ENCODE data around the gene TRIM65.

TRIM65 gene

DNA sequence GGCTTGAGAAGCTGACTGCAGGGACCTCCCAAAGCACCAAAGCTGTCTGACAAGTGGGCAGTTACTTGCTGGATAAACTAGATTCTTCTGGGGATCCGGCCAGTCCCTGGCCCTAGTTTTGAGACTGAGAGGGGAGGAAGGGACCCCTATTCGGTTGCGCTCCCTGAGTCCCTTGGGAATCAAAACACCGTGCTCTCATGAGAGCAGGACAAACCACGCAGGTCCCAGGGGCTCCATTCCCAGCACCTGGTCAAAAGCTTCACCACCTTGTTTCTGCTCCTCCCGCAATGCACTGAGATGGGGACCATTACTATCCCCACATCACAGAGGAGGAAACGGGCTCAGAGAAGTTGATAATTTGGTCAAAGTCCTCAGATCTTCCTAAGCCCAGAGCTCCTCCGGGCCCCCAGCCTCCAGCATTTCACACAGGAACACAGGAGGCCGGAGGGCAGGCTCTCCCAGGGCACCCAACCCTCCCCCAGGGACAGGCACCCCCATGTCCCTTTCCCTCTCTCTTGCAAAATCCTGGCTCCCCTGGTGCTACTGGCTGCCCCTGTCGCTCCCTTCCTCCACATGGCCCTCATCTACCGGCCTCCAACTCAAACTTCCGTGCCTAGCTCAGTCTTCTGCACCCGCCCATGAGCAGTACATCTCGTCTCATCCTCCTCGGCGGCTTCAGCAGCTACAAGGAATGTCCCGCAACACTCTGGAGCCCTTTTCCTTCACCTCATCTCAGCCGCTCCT lies 3.3 kb downstream of the TRIM65 start:
- Histone ChIP-seq H3K27ac (replicated peaks) (no peak overlapping the region), H3K27me3 (ENCODE audit: insufficient read depth, poor library complexity, severe bottlenecking) (no peaks in the 10 kb centered on the region), H3K4me3 (replicated peaks; ENCODE audit: insufficient read depth, low read length) (no peak overlapping the region)
- TF ChIP-seq, protein P1, sequence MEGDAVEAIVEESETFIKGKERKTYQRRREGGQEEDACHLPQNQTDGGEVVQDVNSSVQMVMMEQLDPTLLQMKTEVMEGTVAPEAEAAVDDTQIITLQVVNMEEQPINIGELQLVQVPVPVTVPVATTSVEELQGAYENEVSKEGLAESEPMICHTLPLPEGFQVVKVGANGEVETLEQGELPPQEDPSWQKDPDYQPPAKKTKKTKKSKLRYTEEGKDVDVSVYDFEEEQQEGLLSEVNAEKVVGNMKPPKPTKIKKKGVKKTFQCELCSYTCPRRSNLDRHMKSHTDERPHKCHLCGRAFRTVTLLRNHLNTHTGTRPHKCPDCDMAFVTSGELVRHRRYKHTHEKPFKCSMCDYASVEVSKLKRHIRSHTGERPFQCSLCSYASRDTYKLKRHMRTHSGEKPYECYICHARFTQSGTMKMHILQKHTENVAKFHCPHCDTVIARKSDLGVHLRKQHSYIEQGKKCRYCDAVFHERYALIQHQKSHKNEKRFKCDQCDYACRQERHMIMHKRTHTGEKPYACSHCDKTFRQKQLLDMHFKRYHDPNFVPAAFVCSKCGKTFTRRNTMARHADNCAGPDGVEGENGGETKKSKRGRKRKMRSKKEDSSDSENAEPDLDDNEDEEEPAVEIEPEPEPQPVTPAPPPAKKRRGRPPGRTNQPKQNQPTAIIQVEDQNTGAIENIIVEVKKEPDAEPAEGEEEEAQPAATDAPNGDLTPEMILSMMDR (IDR thresholded peaks at IDR 0.05; ENCODE audit: insufficient read depth, low read length): no peak
- TF ChIP-seq POLR2AphosphoS5 (IDR thresholded peaks at IDR 0.05; ENCODE audit: low read depth) (no peak), GABPA (IDR thresholded peaks at IDR 0.05; ENCODE audit: low read depth) (no peak)
- no peak for DNase-seq (ENCODE audit: low read depth in 1 of 2, low spot score in 1 of 2)

DNA sequence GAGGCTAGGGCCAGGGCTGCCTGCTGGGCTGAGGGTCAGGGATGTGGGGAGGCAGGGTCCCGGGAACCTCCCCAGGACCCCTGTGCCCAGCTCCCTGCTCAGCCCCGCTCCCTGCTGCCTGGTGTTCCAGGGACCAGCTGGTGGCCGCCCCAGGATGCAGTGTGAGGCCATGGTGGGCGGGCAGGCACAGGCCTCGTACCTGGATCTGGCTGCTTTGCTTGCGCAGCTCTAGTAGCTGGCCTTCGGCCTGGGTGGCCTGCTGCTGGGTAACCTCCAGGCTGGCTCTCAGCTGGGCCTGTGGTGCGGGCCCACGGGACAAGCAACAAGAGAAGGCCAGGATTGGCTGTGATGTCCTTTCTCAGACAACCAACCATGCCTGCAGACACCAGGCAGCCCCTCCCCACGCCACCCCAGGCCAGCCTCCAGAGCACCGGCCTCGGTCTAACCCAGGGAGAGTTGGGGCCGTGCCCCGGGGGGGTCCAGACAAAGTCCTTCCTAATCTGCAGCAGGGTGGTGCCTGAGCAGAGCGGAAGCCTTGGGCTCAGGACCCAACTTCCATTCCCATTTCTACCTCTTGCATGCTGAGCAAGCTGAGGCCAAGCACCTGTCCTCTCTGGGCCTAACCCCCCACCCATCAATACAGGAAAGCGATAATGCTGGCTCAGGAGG lies 4.1 kb downstream of the TRIM65 start:
- no peak for DNase-seq (ENCODE audit: low read depth in 1 of 2, low spot score in 1 of 2)
- Histone ChIP-seq H3K27ac (replicated peaks) (no peak overlapping the region), H3K27me3 (ENCODE audit: insufficient read depth, poor library complexity, severe bottlenecking) (no peaks in the 10 kb centered on the region), H3K4me3 (replicated peaks; ENCODE audit: insufficient read depth, low read length) (no peak overlapping the region)
- TF ChIP-seq, protein P2, sequence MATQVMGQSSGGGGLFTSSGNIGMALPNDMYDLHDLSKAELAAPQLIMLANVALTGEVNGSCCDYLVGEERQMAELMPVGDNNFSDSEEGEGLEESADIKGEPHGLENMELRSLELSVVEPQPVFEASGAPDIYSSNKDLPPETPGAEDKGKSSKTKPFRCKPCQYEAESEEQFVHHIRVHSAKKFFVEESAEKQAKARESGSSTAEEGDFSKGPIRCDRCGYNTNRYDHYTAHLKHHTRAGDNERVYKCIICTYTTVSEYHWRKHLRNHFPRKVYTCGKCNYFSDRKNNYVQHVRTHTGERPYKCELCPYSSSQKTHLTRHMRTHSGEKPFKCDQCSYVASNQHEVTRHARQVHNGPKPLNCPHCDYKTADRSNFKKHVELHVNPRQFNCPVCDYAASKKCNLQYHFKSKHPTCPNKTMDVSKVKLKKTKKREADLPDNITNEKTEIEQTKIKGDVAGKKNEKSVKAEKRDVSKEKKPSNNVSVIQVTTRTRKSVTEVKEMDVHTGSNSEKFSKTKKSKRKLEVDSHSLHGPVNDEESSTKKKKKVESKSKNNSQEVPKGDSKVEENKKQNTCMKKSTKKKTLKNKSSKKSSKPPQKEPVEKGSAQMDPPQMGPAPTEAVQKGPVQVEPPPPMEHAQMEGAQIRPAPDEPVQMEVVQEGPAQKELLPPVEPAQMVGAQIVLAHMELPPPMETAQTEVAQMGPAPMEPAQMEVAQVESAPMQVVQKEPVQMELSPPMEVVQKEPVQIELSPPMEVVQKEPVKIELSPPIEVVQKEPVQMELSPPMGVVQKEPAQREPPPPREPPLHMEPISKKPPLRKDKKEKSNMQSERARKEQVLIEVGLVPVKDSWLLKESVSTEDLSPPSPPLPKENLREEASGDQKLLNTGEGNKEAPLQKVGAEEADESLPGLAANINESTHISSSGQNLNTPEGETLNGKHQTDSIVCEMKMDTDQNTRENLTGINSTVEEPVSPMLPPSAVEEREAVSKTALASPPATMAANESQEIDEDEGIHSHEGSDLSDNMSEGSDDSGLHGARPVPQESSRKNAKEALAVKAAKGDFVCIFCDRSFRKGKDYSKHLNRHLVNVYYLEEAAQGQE (IDR thresholded peaks at IDR 0.05; ENCODE audit: insufficient replicate concordance, low read depth): no peak
- no peak for TF ChIP-seq POLR2AphosphoS5 (IDR thresholded peaks at IDR 0.05; ENCODE audit: low read depth)
- no peak for TF ChIP-seq GABPA (IDR thresholded peaks at IDR 0.05; ENCODE audit: low read depth)
- no peak for TF ChIP-seq SPI1 (IDR thresholded peaks at IDR 0.05; ENCODE audit: borderline replicate concordance, low read depth)
- TF ChIP-seq, protein P1 (IDR thresholded peaks at IDR 0.05; ENCODE audit: insufficient read depth, low read length): no peak

DNA sequence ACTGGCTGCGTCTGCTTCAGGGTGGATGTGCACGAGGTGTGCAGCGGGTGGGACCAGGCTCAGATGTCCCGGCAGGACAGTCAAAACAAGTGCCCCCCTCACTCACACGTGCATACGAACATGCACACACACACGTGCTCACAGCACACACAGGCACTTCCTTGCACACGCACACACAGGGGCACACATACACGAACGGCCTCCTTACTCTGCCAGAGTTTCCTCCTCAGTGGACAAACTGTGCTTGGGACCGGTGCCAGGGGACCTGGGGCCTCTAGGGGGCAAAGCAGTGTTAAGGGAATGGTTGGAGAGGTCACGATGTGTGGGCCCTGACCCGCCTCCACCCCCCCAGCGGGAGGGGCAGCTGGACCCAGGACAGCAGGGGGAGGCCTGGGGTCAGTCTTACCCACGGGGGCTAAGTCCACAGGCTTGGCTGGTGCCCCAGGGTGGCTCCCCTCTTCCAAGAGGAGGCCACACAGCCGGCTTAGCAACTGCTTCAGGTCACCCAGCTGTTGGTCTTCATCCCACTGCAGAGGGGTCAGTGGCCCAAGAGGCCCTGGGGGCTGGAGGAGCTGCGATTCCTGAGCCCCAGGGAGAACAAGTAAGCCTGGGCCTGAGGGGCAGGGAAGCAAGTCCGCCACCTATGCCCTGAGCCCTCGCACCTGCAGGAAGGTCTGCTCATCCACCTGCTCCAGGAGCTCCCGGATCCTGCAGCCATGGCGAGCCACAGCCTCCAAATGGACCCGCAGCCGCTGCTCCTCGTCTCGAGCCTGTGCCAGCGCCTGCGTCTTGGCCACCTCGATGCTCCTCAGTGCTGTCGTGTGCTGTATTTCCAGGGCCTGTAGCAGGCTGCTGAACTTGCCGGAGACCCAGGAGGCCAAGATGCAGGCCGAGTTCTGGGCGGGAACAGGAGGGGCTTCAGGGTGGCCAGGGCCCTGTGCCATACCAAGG lies 4.9 kb downstream of the TRIM65 start:
- Histone ChIP-seq H3K4me3 (replicated peaks; ENCODE audit: insufficient read depth, low read length) (no peak overlapping the region), H3K27ac (replicated peaks) (no peak overlapping the region), H3K27me3 (ENCODE audit: insufficient read depth, poor library complexity, severe bottlenecking) (no peaks in the 10 kb centered on the region)
- TF ChIP-seq SPI1 (IDR thresholded peaks at IDR 0.05; ENCODE audit: borderline replicate concordance, low read depth) (no peak), GABPA (IDR thresholded peaks at IDR 0.05; ENCODE audit: low read depth) (no peak), POLR2AphosphoS5 (IDR thresholded peaks at IDR 0.05; ENCODE audit: low read depth) (no peak)
- TF ChIP-seq, protein P1 (IDR thresholded peaks at IDR 0.05; ENCODE audit: insufficient read depth, low read length): no peak
- TF ChIP-seq, protein P2 (IDR thresholded peaks at IDR 0.05; ENCODE audit: insufficient replicate concordance, low read depth): no peak
- DNase-seq (ENCODE audit: low read depth in 1 of 2, low spot score in 1 of 2): no peak

All from HL-60 (cell line).